Activated CD4-positive, alpha-beta T cell treated with anti-CD3 and anti-CD28 coated beads for 36 hours (primary cell): ENCODE data around the gene PPP6R3. TPM values are rescaled to one million over a fixed set of nuclear protein-coding genes. Genes with fewer than 3 reads are reported as not detected.

ENCODE experiments used
- ATAC-seq: fragments of 200-7000 bp; cut with Tn5 transposase; one replicate; pipeline ENCODE4 v1.10.0; 2021; ENCODE audit warnings: mild to moderate bottlenecking, moderate library complexity
- CTCF ChIA-PET: fragments of 350-600 bp; sonication (Branson Sonifier 250); formaldehyde crosslinking; loops from one replicate; lab custom pipeline; 2021; ENCODE audit warnings: antibody characterized with exemption; lab: Charles Lee
- POLR2A ChIA-PET: fragments of 350-600 bp; sonication (Branson Sonifier 250); formaldehyde crosslinking; loops from one replicate; lab custom pipeline; 2021; ENCODE audit warnings: antibody characterized with exemption, inconsistent platforms; lab: Charles Lee
- DNase-seq: peaks from one replicate; pipeline ENCODE4 v3.0.0-alpha.2; 2020
- H3K27ac Mint-ChIP-seq: one replicate; pipeline ENCODE4 v1.8.0; 2021; ENCODE audit warnings: mixed read lengths
- H3K27me3 Mint-ChIP-seq: one replicate; pipeline ENCODE4 v1.8.0; 2021; ENCODE audit warnings: mixed read lengths
- H3K36me3 Mint-ChIP-seq: one replicate; pipeline ENCODE4 v1.8.0; 2021; ENCODE audit warnings: low read depth, mixed read lengths
- H3K4me1 Mint-ChIP-seq: one replicate; pipeline ENCODE4 v1.8.0; 2021; ENCODE audit warnings: mixed read lengths
- H3K4me3 Mint-ChIP-seq: one replicate; pipeline ENCODE4 v1.8.0; 2021; ENCODE audit warnings: mild to moderate bottlenecking, moderate library complexity, mixed read lengths
- H3K9me3 Mint-ChIP-seq: one replicate; pipeline ENCODE4 v1.8.0; 2021; ENCODE audit warnings: low read depth, mixed read lengths
- intact Hi-C, 2 experiments: fragments of 100-400 bp; cut with DNase I in 1 of 2; cut with micrococcal nuclease in 1 of 2; formaldehyde crosslinking; loops; one replicate each; pipeline versions ENCODE4 v1.14.2 to v1.15.1; 2022 to 2024; cut with DNase I, micrococcal nuclease
- total RNA-seq, 2 experiments: library from RNA; stranded (reverse); gene quantifications; one replicate each; pipeline ENCODE4 v1.2.3, GENCODE V29; 2021

Gene PPP6R3
- total RNA-seq, 2 experiments from 2014 or later = 110 to 126 TPM

DNA sequence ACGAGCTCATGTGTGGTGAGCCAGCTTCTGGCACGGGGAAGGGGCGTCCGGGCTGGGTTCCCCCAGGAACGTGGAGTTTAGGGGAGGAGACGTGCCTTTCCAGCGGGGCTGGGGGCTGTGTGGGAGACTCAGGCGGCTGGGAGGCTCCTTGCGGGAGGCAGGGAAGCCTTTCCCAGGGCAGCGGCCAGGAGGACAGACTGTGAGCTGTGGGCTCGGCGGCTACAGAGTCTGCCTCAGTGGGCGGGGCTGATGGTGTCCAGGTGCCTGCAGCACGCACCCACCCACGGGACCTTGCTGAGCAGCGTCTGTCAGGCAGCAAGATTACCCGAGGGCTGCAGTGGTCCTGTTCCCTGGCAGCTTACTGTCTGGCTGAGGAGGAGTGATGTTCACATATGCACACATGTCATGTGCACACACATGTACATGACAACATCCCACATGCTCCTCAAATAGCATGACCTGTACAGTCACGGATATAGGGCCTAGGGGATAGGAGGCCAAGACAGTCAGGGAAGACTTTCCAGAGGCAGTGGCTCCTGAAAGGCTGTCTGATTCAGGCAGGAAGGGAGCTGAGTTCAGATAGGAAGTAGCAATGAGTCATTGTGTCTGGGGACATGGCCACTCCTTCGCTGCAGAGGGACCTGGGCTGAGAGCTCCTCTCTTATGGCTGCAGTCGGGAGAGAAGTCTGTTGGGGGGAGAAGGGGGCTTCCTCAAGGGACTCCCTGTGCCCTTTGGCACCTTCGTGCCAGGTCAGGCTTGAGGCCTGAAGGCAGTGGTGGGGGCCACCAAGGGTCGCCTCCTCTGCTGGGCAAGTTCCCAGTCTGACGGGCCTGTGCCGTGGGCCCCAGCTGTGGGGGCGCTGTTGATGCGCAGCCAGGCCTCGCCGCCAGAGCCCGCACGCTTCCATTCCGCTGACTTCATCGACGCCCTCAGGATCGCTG lies 23.3 kb upstream of the PPP6R3 start:
- CTCF ChIA-PET = no interaction called here
- H3K4me3 Mint-ChIP-seq = no peak overlapping the region
- no peaks in the 10 kb centered on the region for H3K9me3 Mint-ChIP-seq
- DNase-seq (no peak), ATAC-seq (no peak)
- H3K27ac Mint-ChIP-seq = no peak overlapping the region
- H3K4me1 Mint-ChIP-seq = no peaks in the 10 kb centered on the region
- no peaks in the 10 kb centered on the region for H3K36me3 Mint-ChIP-seq
- intact Hi-C loops = no loop called here
- POLR2A ChIA-PET = interaction anchor here (0.5 kb wide), 1 partner anchor 286 kb away, joined by 10 read pairs; no protein-coding TSS in a partner anchor
- no peaks in the 10 kb centered on the region for H3K27me3 Mint-ChIP-seq

- DNase-seq = no peak
- Mint-ChIP-seq H3K27ac (no peak overlapping the region), H3K4me1 (no peaks in the 10 kb centered on the region), H3K9me3 (no peaks in the 10 kb centered on the region), H3K4me3 (no peak overlapping the region), H3K27me3 (no peaks in the 10 kb centered on the region), H3K36me3 (no peaks in the 10 kb centered on the region)
- ChIA-PET POLR2A (no interaction called here), CTCF (interaction anchor here (1.0 kb wide), 1 partner anchor 141 kb away, joined by 3 read pairs; no protein-coding TSS in a partner anchor)
- ATAC-seq = no peak
- intact Hi-C loops = no loop called here
Observed at GRCh38 chr11:68437927-68438657, 22.5 kb upstream of the PPP6R3 start.

DNA sequence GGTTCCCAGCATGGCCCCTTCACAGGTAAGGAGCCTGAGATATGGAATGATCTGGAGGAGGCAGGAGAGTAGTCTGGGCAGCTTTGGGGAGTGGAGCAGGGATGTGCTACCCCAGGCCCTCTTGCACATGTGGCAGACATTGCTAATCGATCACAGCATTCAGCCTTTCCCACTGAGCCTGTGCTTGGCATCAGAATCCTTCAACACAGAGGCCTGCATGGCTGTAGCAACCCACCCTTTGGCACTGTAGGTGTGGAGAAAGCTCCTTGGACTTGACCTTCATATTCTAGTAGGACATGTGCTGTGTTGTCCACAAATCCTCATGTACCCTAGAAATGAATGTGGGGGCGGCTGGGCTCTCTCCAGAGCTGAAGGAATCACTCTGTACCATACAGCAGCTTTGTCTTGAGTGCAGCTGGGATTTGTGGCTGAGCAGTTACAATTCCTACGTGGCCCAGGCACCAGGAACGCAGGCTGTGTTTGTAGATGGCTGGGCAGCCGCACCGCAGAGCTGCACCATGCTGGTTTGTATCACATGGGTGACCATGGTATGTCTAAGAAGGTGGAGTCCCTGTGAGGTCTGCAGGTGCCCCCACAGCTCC lies 21.8 kb upstream of the PPP6R3 start:
- DNase-seq (no peak), ATAC-seq (no peak)
- Mint-ChIP-seq H3K4me3 (no peak overlapping the region), H3K4me1 (no peaks in the 10 kb centered on the region), H3K27me3 (no peaks in the 10 kb centered on the region), H3K27ac (no peak overlapping the region), H3K9me3 (no peaks in the 10 kb centered on the region), H3K36me3 (no peaks in the 10 kb centered on the region)
- CTCF ChIA-PET = interaction anchor here (0.7 to 1.0 kb wide), 3 partner anchors 8 to 365 kb away, joined by 3 to 4 read pairs (median 3); no protein-coding TSS in a partner anchor
- POLR2A ChIA-PET = no interaction called here
- intact Hi-C loops = no loop called here

DNA sequence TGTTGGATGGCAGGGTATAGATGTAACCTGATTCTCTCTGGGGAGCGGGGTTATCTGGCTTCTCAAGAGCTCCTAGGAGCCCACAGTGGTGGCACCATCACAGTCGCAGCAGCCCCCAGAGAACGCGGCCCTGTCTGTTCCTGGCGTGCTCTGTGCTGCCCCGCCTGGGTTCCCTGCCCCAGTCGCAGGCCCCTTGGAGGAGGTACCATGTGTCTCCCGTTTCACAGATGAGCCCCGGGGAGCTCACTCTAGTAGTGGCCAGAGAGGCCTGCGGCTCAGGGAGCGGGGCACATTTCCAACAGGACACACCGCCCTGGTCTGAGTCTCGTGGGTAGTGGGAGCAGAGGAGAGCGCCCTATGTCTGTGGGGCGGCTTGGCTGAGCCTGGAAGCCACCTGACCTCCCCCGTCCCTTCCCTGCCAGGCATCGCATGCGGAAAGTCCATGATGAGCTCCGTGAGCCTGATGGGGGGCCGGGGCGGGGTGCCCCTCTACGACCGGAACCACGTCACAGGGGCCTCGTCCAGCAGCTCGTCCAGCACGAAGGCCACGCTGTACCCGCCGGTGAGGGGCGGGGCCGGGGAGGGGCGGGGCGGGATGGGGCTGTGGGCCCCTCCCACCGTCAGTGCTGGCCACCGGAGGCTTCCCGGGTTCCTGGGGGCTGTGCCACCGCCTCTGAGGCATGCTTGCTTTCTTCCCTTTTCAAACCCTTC lies 21.0 kb upstream of the PPP6R3 start:
- POLR2A ChIA-PET = no interaction called here

GRCh38 chr11:68440224-68440623 lies 20.3 kb upstream of the PPP6R3 start:
- H3K4me3 Mint-ChIP-seq = no peak overlapping the region
- intact Hi-C loops = no loop called here
- H3K4me1 Mint-ChIP-seq = no peaks in the 10 kb centered on the region
- CTCF ChIA-PET = no interaction called here
- no peak overlapping the region for H3K27ac Mint-ChIP-seq
- ATAC-seq (no peak), DNase-seq (no peak)
- no peaks in the 10 kb centered on the region for H3K27me3 Mint-ChIP-seq
- POLR2A ChIA-PET = no interaction called here
- no peaks in the 10 kb centered on the region for H3K36me3 Mint-ChIP-seq
- H3K9me3 Mint-ChIP-seq = no peaks in the 10 kb centered on the region

More for the DNA sequence above, 21.0 kb upstream of the PPP6R3 start:
- intact Hi-C loops = no loop called here
- no peak for DNase-seq
- no peak overlapping the region for H3K27ac Mint-ChIP-seq
- H3K36me3 Mint-ChIP-seq = no peaks in the 10 kb centered on the region
- H3K4me3 Mint-ChIP-seq = no peak overlapping the region
- no peaks in the 10 kb centered on the region for H3K4me1 Mint-ChIP-seq
- CTCF ChIA-PET = interaction anchor here (0.7 to 1.0 kb wide), 3 partner anchors 7 to 364 kb away, joined by 3 to 4 read pairs (median 3); no protein-coding TSS in a partner anchor
- ATAC-seq = no peak
- no peaks in the 10 kb centered on the region for H3K9me3 Mint-ChIP-seq
- H3K27me3 Mint-ChIP-seq = no peaks in the 10 kb centered on the region

- intact Hi-C loops = no loop called here
- Mint-ChIP-seq H3K4me1 (no peaks in the 10 kb centered on the region), H3K36me3 (no peaks in the 10 kb centered on the region), H3K27ac (no peak overlapping the region), H3K4me3 (no peak overlapping the region), H3K9me3 (no peaks in the 10 kb centered on the region), H3K27me3 (no peaks in the 10 kb centered on the region)
- CTCF ChIA-PET = interaction anchor here (0.5 kb wide), 1 partner anchor 23 kb away, joined by 3 read pairs; no protein-coding TSS in a partner anchor
- ATAC-seq (no peak), DNase-seq (no peak)
- POLR2A ChIA-PET = no interaction called here
Observed at GRCh38 chr11:68441466-68442230, 18.9 kb upstream of the PPP6R3 start.

- POLR2A ChIA-PET = no interaction called here
- ATAC-seq = no peak
- Mint-ChIP-seq H3K4me1 (peaks cover 2% of the 10 kb centered on the region), H3K27ac (no peak overlapping the region), H3K36me3 (peaks cover 2% of the 10 kb centered on the region), H3K27me3 (no peaks in the 10 kb centered on the region), H3K4me3 (no peak overlapping the region), H3K9me3 (no peaks in the 10 kb centered on the region)
- CTCF ChIA-PET = no interaction called here
- intact Hi-C loops = no loop called here
- DNase-seq = no peak
Observed at GRCh38 chr11:68442433-68442832, 18.1 kb upstream of the PPP6R3 start.

GRCh38 chr11:68444566-68444965 lies 16.0 kb upstream of the PPP6R3 start:
- ChIA-PET CTCF (no interaction called here), POLR2A (no interaction called here)
- Mint-ChIP-seq H3K36me3 (peaks cover 10% of the 10 kb centered on the region), H3K9me3 (no peaks in the 10 kb centered on the region), H3K4me3 (no peak overlapping the region), H3K4me1 (peaks cover 8% of the 10 kb centered on the region), H3K27me3 (no peaks in the 10 kb centered on the region), H3K27ac (no peak overlapping the region)
- DNase-seq (no peak), ATAC-seq (no peak)
- intact Hi-C loops = no loop called here

DNA sequence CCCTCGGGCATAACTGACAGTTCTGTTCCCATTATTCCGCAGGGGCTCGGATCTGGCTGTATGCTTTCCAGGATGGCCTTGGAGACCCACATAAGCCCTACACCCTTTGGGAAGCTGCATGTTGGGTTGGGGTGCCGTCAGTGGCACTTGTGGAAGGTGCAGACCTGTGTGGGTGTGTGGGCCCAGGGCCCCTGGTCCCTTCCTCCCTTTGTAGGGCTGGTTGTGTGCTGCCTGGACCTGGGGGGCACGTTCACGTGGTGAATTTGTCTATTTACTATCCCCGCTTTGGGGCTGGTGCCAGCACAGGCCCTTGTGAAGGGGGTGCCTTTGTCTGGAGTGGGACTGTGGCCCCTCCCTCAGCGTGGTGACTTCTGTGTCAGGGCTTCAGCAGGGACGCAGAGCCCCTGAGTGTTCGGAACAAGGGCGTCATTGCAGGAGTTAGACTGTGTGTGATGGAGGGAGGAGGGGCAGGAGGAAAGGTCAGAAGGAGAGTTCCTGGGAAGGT lies 15.0 kb upstream of the PPP6R3 start:
- intact Hi-C loops = loop anchor here in 1 of 2 experiments (5.0 kb wide), 1 partner anchor 173 kb away; the partner anchor contains the start of gene C11orf24
- ChIA-PET POLR2A (no interaction called here), CTCF (interaction anchor here (0.6 kb wide), 1 partner anchor 10 kb away, joined by 3 read pairs; no protein-coding TSS in a partner anchor)
- Mint-ChIP-seq H3K27me3 (no peaks in the 10 kb centered on the region), H3K9me3 (no peaks in the 10 kb centered on the region), H3K36me3 (peaks cover 10% of the 10 kb centered on the region), H3K4me3 (no peak overlapping the region), H3K4me1 (peaks cover 8% of the 10 kb centered on the region), H3K27ac (no peak overlapping the region)
- DNase-seq (no peak), ATAC-seq (no peak)

DNA sequence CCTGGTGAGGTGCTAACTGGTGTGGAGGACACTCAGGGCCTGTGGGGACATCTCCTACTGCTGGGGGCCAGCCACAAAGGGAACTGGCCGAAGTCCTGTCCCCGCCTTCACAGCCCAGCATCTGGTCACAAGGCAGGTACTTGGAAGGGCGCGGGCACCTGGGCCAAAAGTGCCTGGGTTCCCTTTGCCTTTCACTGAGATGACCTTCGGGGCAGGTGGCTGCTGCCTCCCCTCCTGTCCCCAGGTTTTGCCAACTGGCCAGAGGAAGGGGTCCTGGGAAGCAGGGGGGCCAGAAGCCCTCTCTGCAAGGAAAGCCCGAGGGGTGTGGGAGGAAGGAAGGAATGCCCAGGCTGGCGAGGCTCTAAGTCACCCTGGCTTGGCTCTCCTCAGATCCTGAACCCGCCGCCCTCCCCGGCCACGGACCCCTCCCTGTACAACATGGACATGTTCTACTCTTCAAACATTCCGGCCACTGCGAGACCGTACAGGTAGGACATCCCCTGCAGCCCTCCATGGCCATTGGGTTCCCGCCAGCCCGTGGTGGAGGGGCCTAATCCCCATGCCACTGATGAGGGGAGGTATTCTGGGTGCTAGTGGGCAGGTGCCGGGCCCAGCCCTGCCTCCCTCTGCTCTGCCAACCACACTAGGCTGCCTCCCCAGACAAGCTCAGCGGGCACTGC lies 14.4 kb upstream of the PPP6R3 start:
- H3K36me3 Mint-ChIP-seq = peaks cover 10% of the 10 kb centered on the region
- no peaks in the 10 kb centered on the region for H3K9me3 Mint-ChIP-seq
- CTCF ChIA-PET = interaction anchor here (0.6 to 0.9 kb wide), 3 partner anchors 9 to 121 kb away, joined by 3 read pairs; no protein-coding TSS in a partner anchor
- ATAC-seq (no peak), DNase-seq (no peak)
- POLR2A ChIA-PET = no interaction called here
- no peak overlapping the region for H3K4me3 Mint-ChIP-seq
- no peak overlapping the region for H3K27ac Mint-ChIP-seq
- H3K27me3 Mint-ChIP-seq = no peaks in the 10 kb centered on the region
- intact Hi-C loops = loop anchor here in 1 of 2 experiments (5.0 kb wide), 1 partner anchor 174 kb away; the partner anchor contains the start of gene C11orf24
- H3K4me1 Mint-ChIP-seq = peaks cover 8% of the 10 kb centered on the region
